GM18502 (cell line): ENCODE measurements around the gene ZNF800.
"Not testable (repeated sequence)": the region's sequence is repeated elsewhere in the genome, so short reads cannot be mapped to it uniquely, and the experiment has no call there.

Experiments used
- ATAC-seq: cut with Tn5 transposase; IDR thresholded peaks from one replicate; pipeline ENCODE4 v1.9.1; 2021; ENCODE audit warnings: mild to moderate bottlenecking; ENCODE audit not compliant: unreplicated experiment, poor library complexity

Gene ZNF800

GRCh38 chr7:127392566-127393367, at the start of gene ZNF800:
ZNF800 (minus strand) TSS chr7:127392708; CDS start chr7:127391557, 1,151 bp downstream.
- ATAC-seq, result peak; percentile 74

- ATAC-seq, result no peak
Observed at GRCh38 chr7:127440206-127440605, 47.7 kb upstream of the ZNF800 start.

- ATAC-seq, result no peak
Observed at GRCh38 chr7:127438836-127439235, 46.3 kb upstream of the ZNF800 start.

GRCh38 chr7:127437837-127438236, 45.3 kb upstream of the ZNF800 start:
- no peak for ATAC-seq

- no peak for ATAC-seq
Observed at GRCh38 chr7:127437241-127437640, 44.7 kb upstream of the ZNF800 start.

- not testable (repeated sequence) for ATAC-seq
Observed at GRCh38 chr7:127429281-127429680, 36.8 kb upstream of the ZNF800 start.

- no peak for ATAC-seq
Observed at GRCh38 chr7:127419196-127419595, 26.7 kb upstream of the ZNF800 start.

GRCh38 chr7:127418459-127418858, 26.0 kb upstream of the ZNF800 start:
- no peak for ATAC-seq

GRCh38 chr7:127417346-127417745, 24.8 kb upstream of the ZNF800 start:
- ATAC-seq, result peak; percentile 80

GRCh38 chr7:127415060-127415742, 22.7 kb upstream of the ZNF800 start:
- ATAC-seq, result no peak

- peak; percentile 75 for ATAC-seq
Observed at GRCh38 chr7:127413962-127414361, 21.5 kb upstream of the ZNF800 start.

GRCh38 chr7:127413326-127413725, 20.8 kb upstream of the ZNF800 start:
- no peak for ATAC-seq

GRCh38 chr7:127411176-127411575, 18.7 kb upstream of the ZNF800 start:
- no peak for ATAC-seq

GRCh38 chr7:127409629-127410028, 17.1 kb upstream of the ZNF800 start:
- ATAC-seq, result no peak

GRCh38 chr7:127404286-127405072, 12.0 kb upstream of the ZNF800 start:
- peak; percentile 85 for ATAC-seq

- peak; percentile 63 for ATAC-seq
Observed at GRCh38 chr7:127396184-127396583, 3.7 kb upstream of the ZNF800 start.

- not testable (repeated sequence) for ATAC-seq
Observed at GRCh38 chr7:127395104-127395503, 2.6 kb upstream of the ZNF800 start.

- ATAC-seq, result no peak
Observed at GRCh38 chr7:127393368-127394058, 1.0 kb upstream of the ZNF800 start.

- peak; percentile 46 for ATAC-seq
Observed at GRCh38 chr7:127392182-127392565, 334 bp downstream of the ZNF800 start.

- peak; percentile 39 for ATAC-seq
Observed at GRCh38 chr7:127391591-127392181, 822 bp downstream of the ZNF800 start.
